HEK293T (cell line): Measurements from ENCODE around the gene PALS2.

ENCODE experiments used
- BHLHE40 ChIP-seq: fragments of 450-650 bp; IDR thresholded peaks from 2 replicates; pipeline ENCODE4 v1.6.1; 2016; ENCODE audit warnings: mild to moderate bottlenecking, moderate library complexity, borderline replicate concordance
- FOXA1 ChIP-seq: fragments of 450-650 bp; IDR thresholded peaks from 2 replicates; pipeline ENCODE4 v1.6.1; 2016; ENCODE audit warnings: mild to moderate bottlenecking
- SUZ12 ChIP-seq: fragments of 450-650 bp; IDR thresholded peaks from 2 replicates; pipeline ENCODE4 v1.6.1; 2016; ENCODE audit warnings: mild to moderate bottlenecking
- ZNF384 ChIP-seq: fragments of 450-650 bp; IDR thresholded peaks from 2 replicates; pipeline ENCODE4 v1.6.1; 2016

GRCh38 chr7:24622646-24623182, 49.5 kb downstream of the PALS2 start:
- TF ChIP-seq SUZ12 (no peak), ZNF384 (no peak), BHLHE40 (no peak), FOXA1 (no peak)
